ENCODE data around the gene TPCN1.

The TPCN1 gene

GRCh38 chr12:113230315-113231234 is 9.3 kb downstream of the TPCN1 start:
- in situ Hi-C loops (cut with HindIII; ENCODE audit: low sequenced_read_pairs) = no loop called here
- no peak overlapping the region for H3K4me3 ChIP-seq (ENCODE audit: low read depth, low read length)
- no peak for TF ChIP-seq CTCF (IDR thresholded peaks at IDR 0.05; ENCODE audit: low read depth, low read length)
- peak; percentile 43 for DNase-seq (ENCODE audit: low read depth, low spot score)

- in situ Hi-C loops (cut with HindIII; ENCODE audit: low sequenced_read_pairs) = no loop called here
- no peak for TF ChIP-seq CTCF (IDR thresholded peaks at IDR 0.05; ENCODE audit: low read depth, low read length)
- no peak overlapping the region for H3K4me3 ChIP-seq (ENCODE audit: low read depth, low read length)
- DNase-seq (ENCODE audit: low read depth, low spot score) = peak; percentile 79
Measured at GRCh38 chr12:113231235-113232088, 10.2 kb downstream of the TPCN1 start.

GRCh38 chr12:113232089-113232839 is 11.0 kb downstream of the TPCN1 start:
- in situ Hi-C loops (cut with HindIII; ENCODE audit: low sequenced_read_pairs) = no loop called here
- no peak for DNase-seq (ENCODE audit: low read depth, low spot score)
- no peak overlapping the region for H3K4me3 ChIP-seq (ENCODE audit: low read depth, low read length)
- no peak for TF ChIP-seq CTCF (IDR thresholded peaks at IDR 0.05; ENCODE audit: low read depth, low read length)

- TF ChIP-seq CTCF (IDR thresholded peaks at IDR 0.05; ENCODE audit: low read depth, low read length) = no peak
- no peak overlapping the region for H3K4me3 ChIP-seq (ENCODE audit: low read depth, low read length)
- peak; percentile 61 for DNase-seq (ENCODE audit: low read depth, low spot score)
- in situ Hi-C loops (cut with HindIII; ENCODE audit: low sequenced_read_pairs) = no loop called here
Measured at GRCh38 chr12:113232840-113233585, 11.7 kb downstream of the TPCN1 start.

GRCh38 chr12:113233967-113234366 is 12.7 kb downstream of the TPCN1 start:
- in situ Hi-C loops (cut with HindIII; ENCODE audit: low sequenced_read_pairs) = no loop called here
- TF ChIP-seq CTCF (IDR thresholded peaks at IDR 0.05; ENCODE audit: low read depth, low read length) = no peak
- no peak for DNase-seq (ENCODE audit: low read depth, low spot score)
- no peak overlapping the region for H3K4me3 ChIP-seq (ENCODE audit: low read depth, low read length)

Data from astrocyte of the spinal cord (primary cell).